K562 (cell line): ENCODE data around the gene BCL2L1. TPM values are rescaled to one million over a fixed set of nuclear protein-coding genes. Genes with fewer than 3 reads are reported as not detected.
A peak's percentile ranks its signal among the peaks of the same experiment; 100 is the strongest.

ENCODE experiments used
- ATAC-seq: fragments of 200-7000 bp; cut with Tn5 transposase; 3 replicates; pipeline ENCODE4 v1.9.1; 2020; ENCODE audit warnings: moderate library complexity
- BruUV-seq: library from RNA; stranded (reverse); fragments of 400-500 nt; replicated peaks from 2 replicates; lab custom pipeline; 2021; lab: Mats Ljungman, UMichigan
- CTCF ChIA-PET: fragments of 300-600 bp; formaldehyde crosslinking; extraction: SDS; loops from one replicate; lab custom pipeline; 2021; ENCODE audit warnings: low intra/inter-chr PET ratio; lab: Yijun Ruan, JAX
- POLR2A ChIA-PET: fragments of 300-600, 350-650 bp; sonication (Branson Sonifier 250); formaldehyde crosslinking; extraction: SDS; loops from one replicate; lab custom pipeline; 2021; ENCODE audit warnings: antibody characterized with exemption, inconsistent platforms; lab: Yijun Ruan, JAX
- DNase-seq, 4 experiments: peaks; one replicate each; pipeline versions ENCODE4 v3.0.0 to v3.0.0-alpha.2; 2011 to 2018; ENCODE audit warnings: low spot score in 3 of 4, mixed read lengths in 3 of 4; ENCODE audit errors: extremely low read depth in 1 of 4
- FAIRE-seq: peaks from 2 replicates; lab custom pipeline; 2011; peaks lifted over from hg19 to GRCh38; lab: Jason Lieb, UNC
- H2AFZ ChIP-seq: 2 replicates; pipeline ENCODE4 v1.6.0; 2011; ENCODE audit warnings: low read depth, low read length, control low read depth, inconsistent platforms
- H3K27ac ChIP-seq: fragments of 200-600 bp; 3 replicates; pipeline ENCODE4 v1.8.0; 2011; ENCODE audit warnings: low read depth, mild to moderate bottlenecking, control low read depth, inconsistent platforms, low read length, moderate library complexity, mixed read lengths; ENCODE audit errors: extremely low read depth
- H3K27me3 ChIP-seq, 2 experiments: fragments of 300-600 bp in 1 of 2; 2 replicates in 1 of 2; 3 replicates in 1 of 2; pipeline versions ENCODE4 v1.6.0 to v1.8.0; 2011; ENCODE audit warnings: inconsistent platforms in 2 of 2, low read length in 2 of 2, mild to moderate bottlenecking in 1 of 2, mixed read lengths in 1 of 2, moderate library complexity in 1 of 2; ENCODE audit not compliant: control insufficient read depth in 2 of 2, insufficient read depth in 2 of 2
- H3K36me3 ChIP-seq: fragments of 300-600 bp; 3 replicates; pipeline ENCODE4 v1.8.0; 2011; ENCODE audit warnings: mild to moderate bottlenecking, low read length, inconsistent platforms; ENCODE audit not compliant: control insufficient read depth, insufficient read depth
- H3K4me1 ChIP-seq, 2 experiments: fragments of 200-600 bp in 1 of 2; replicated peaks in 1 of 2; 2 replicates in 1 of 2; 3 replicates in 1 of 2; pipeline versions ENCODE4 v1.5.1 to v1.8.0; 2011; ENCODE audit warnings: inconsistent platforms in 2 of 2, low read length in 2 of 2, mild to moderate bottlenecking in 1 of 2, mixed read lengths in 1 of 2, moderate library complexity in 1 of 2; ENCODE audit not compliant: control insufficient read depth in 2 of 2, insufficient read depth in 2 of 2
- H3K4me2 ChIP-seq: 2 replicates; pipeline ENCODE4 v1.6.1; 2011; ENCODE audit warnings: low read length, control low read depth, inconsistent platforms, mixed read lengths; ENCODE audit not compliant: insufficient read depth
- H3K4me3 ChIP-seq: fragments of 200-600 bp; sonication (generic), shearing (Covaris generic); 2 replicates; pipeline ENCODE4 v1.5.1; 2016; ENCODE audit warnings: control low read depth, inconsistent platforms
- H3K79me2 ChIP-seq: fragments of 200-600 bp; 3 replicates; pipeline ENCODE4 v1.8.0; 2011; ENCODE audit warnings: low read length, inconsistent platforms; ENCODE audit not compliant: control insufficient read depth, insufficient read depth
- H3K9ac ChIP-seq, 2 experiments: 2 replicates each; pipeline versions ENCODE4 v1.6.0 to v1.6.1; 2011; ENCODE audit warnings: low read depth in 2 of 2, low read length in 2 of 2, control low read depth in 1 of 2, inconsistent platforms in 1 of 2, mild to moderate bottlenecking in 1 of 2, mixed read lengths in 1 of 2; ENCODE audit not compliant: insufficient read depth in 1 of 2
- H3K9me1 ChIP-seq: one replicate; pipeline ENCODE4 v1.6.0; 2011; ENCODE audit warnings: inconsistent platforms, mild to moderate bottlenecking, low read length, moderate library complexity; ENCODE audit not compliant: control insufficient read depth, insufficient read depth
- H3K9me3 ChIP-seq: replicated peaks from 2 replicates; pipeline ENCODE4 v1.5.1; 2011; ENCODE audit warnings: low read depth, low read length, inconsistent platforms; ENCODE audit not compliant: control insufficient read depth, insufficient read depth
- H4K20me1 ChIP-seq: replicated peaks from 2 replicates; pipeline ENCODE4 v1.6.1; 2011; ENCODE audit warnings: low read length, inconsistent platforms, mixed read lengths; ENCODE audit not compliant: control insufficient read depth, insufficient read depth
- CTCF ChIP-seq, 3 experiments: IDR thresholded peaks in 2 of 3; conservative IDR thresholded peaks in 1 of 3; 2 replicates each; pipeline ENCODE4 v1.5.1; 2011 to 2012; ENCODE audit warnings: low read length in 3 of 3, mild to moderate bottlenecking in 3 of 3, control low read depth in 2 of 3, improper control_type of control experiment in 1 of 3, inconsistent platforms in 1 of 3, low read depth in 1 of 3, mixed read lengths in 1 of 3, moderate library complexity in 1 of 3; ENCODE audit not compliant: insufficient read depth in 2 of 3
- XRCC5 ChIP-seq: fragments of 200-400 bp; formaldehyde crosslinking; IDR thresholded peaks from 2 replicates; pipeline ENCODE4 v1.6.1; 2017; ENCODE audit warnings: low read depth, mild to moderate bottlenecking, low read length
- ZBTB7A ChIP-seq: IDR thresholded peaks from 2 replicates; pipeline ENCODE4 v1.6.1; 2011; ENCODE audit warnings: low read depth, mild to moderate bottlenecking, low read length, moderate library complexity, borderline replicate concordance; ENCODE audit not compliant: control insufficient read depth
- WGBS: fragments of 100-300 bp; shearing (Covaris generic); methylation state at CpG from one replicate; pipeline ENCODE4 v1.1.6; 2016; ENCODE audit warnings: low coverage, mixed read lengths; ENCODE audit not compliant: insufficient coverage; ENCODE audit errors: missing lambda C conversion rate; 5-methylcytosine and 5-hydroxymethylcytosine counted together
- in situ Hi-C: fragments of 300-500 bp; cut with MboI; formaldehyde crosslinking; loops from 4 replicates; pipeline ENCODE4 v1.15.0; 2018; ENCODE audit warnings: inconsistent platforms, mixed read lengths
- intact Hi-C: fragments of 100-400 bp; cut with micrococcal nuclease; formaldehyde crosslinking; loops from 2 replicates; pipeline ENCODE4 v1.14.2; 2022
- polyA plus RNA-seq, 8 experiments: library from polyadenylated mRNA; depleted of rRNA in 4 of 8; stranded (reverse) in 5 of 8; unstranded in 3 of 8; fragments of >200 nt; fragmentation: Nextera tagmentation in 2 of 8; fragmentation: Illumina TruSeq in 1 of 8; extraction: Ambion mirVana in 2 of 8; extraction: Trizol in 1 of 8; gene quantifications; 2 replicates each; pipeline versions ENCODE4 v1.2.1 to v1.2.3, GENCODE V29; 2011 to 2014; ENCODE audit warnings: inconsistent platforms in 1 of 8, missing spikeins in 1 of 8
- total RNA-seq, 7 experiments: library from RNA; depleted of rRNA in 6 of 7; stranded (reverse); fragments of >200 nt in 6 of 7; fragmentation: Illumina TruSeq in 2 of 7; extraction: Trizol in 2 of 7; gene quantifications; 2 replicates each; pipeline versions ENCODE4 v1.2.1 to v1.2.3, GENCODE V29; 2011 to 2021; ENCODE audit warnings: low replicate concordance in 1 of 7
- TF ChIP-seq, protein P1 (sequence below), 2 experiments: fragments of 450-650 bp; formaldehyde crosslinking in 1 of 2; IDR thresholded peaks; 2 replicates each; pipeline versions ENCODE4 v1.4.0 to v1.6.1; 2014 to 2020; ENCODE audit warnings: mild to moderate bottlenecking in 2 of 2, borderline replicate concordance in 1 of 2, low read depth in 1 of 2

The BCL2L1 gene
- total and polyA plus RNA-seq, 9 of the 15 experiments (the other 6 are each of a cell fraction or from before 2014, with no cell fraction given): 3.3 to 182 (median 120) TPM

- 0 out of 2 replicates have a peak, but pooled peaks cover 3% of the 10 kb centered on the region for H4K20me1 ChIP-seq
- H3K36me3 ChIP-seq: peaks cover 80% of the 10 kb centered on the region
These were observed 29.3 kb downstream of the BCL2L1 start for GRCh38 chr20:31693402-31693801.

More at GRCh38 chr20:31693402-31693801, 29.3 kb downstream of the BCL2L1 start:
- no peaks in the 10 kb centered on the region for H3K27me3 ChIP-seq
- H3K4me2 ChIP-seq: 0 out of 2 replicates have a peak overlapping the region, but pooled peaks have one; percentile 18
- no peak overlapping the region for H3K9ac ChIP-seq
- FAIRE-seq (no peak), ATAC-seq (peak; percentile 15; the same call in 1 of the 3 replicates), DNase-seq (no peak)
- WGBS: 75% methylated on average over 6 of the region's 6 CpGs
- no peak overlapping the region for H3K4me3 ChIP-seq
- H3K4me1 ChIP-seq: peaks cover 38 to 61% of the 10 kb centered on the region in 2 experiments
- no TSS peak for BruUV-seq
- H3K9me1 ChIP-seq: no peaks in the 10 kb centered on the region
- H3K79me2 ChIP-seq: peaks cover 95% of the 10 kb centered on the region
- H3K27ac ChIP-seq: no peak overlapping the region; the same call in 2 of the 3 replicates
- POLR2A ChIA-PET: interaction anchor here (0.8 to 2.4 kb wide), 13 partner anchors 8 to 125 kb away, joined by 3 to 11 read pairs (median 4); partner anchors contain the start of gene ID1
- H2AFZ ChIP-seq: no peak overlapping the region
- intact Hi-C loops (no loop called here), in situ Hi-C loops (no loop called here)
- H3K9me3 ChIP-seq: no peaks in the 10 kb centered on the region
- CTCF ChIA-PET: no interaction called here
- TF ChIP-seq XRCC5: no peak
- TF ChIP-seq ZBTB7A: peak; percentile 27; the same call in 1 of the 2 replicates
- TF ChIP-seq, protein P1, sequence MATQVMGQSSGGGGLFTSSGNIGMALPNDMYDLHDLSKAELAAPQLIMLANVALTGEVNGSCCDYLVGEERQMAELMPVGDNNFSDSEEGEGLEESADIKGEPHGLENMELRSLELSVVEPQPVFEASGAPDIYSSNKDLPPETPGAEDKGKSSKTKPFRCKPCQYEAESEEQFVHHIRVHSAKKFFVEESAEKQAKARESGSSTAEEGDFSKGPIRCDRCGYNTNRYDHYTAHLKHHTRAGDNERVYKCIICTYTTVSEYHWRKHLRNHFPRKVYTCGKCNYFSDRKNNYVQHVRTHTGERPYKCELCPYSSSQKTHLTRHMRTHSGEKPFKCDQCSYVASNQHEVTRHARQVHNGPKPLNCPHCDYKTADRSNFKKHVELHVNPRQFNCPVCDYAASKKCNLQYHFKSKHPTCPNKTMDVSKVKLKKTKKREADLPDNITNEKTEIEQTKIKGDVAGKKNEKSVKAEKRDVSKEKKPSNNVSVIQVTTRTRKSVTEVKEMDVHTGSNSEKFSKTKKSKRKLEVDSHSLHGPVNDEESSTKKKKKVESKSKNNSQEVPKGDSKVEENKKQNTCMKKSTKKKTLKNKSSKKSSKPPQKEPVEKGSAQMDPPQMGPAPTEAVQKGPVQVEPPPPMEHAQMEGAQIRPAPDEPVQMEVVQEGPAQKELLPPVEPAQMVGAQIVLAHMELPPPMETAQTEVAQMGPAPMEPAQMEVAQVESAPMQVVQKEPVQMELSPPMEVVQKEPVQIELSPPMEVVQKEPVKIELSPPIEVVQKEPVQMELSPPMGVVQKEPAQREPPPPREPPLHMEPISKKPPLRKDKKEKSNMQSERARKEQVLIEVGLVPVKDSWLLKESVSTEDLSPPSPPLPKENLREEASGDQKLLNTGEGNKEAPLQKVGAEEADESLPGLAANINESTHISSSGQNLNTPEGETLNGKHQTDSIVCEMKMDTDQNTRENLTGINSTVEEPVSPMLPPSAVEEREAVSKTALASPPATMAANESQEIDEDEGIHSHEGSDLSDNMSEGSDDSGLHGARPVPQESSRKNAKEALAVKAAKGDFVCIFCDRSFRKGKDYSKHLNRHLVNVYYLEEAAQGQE (IDR thresholded peaks at IDR 0.05; ENCODE audit: borderline replicate concordance): peak; percentile 10; the same call in 1 of the 2 replicates
- TF ChIP-seq, protein P1 (CRISPR knock-in tag; IDR thresholded peaks at IDR 0.05; ENCODE audit: low read depth): no peak
- 0 out of 6 replicates have a peak, but pooled peaks of 2 of the 3 experiments have one; percentile 3 to 14 for TF ChIP-seq CTCF (IDR thresholded peaks at IDR 0.05 in 2 of 3, conservative IDR thresholded peaks at IDR 0.05 in 1 of 3; ENCODE audit: insufficient read depth in 2 of 3, low read depth in 1 of 3, low read length in 3 of 3)
